Measurements from ENCODE around the gene MSANTD4.
"Not testable (repeated sequence)": the region's sequence is repeated elsewhere in the genome, so short reads cannot be mapped to it uniquely, and the experiment has no call there.

MSANTD4 gene

GRCh38 chr11:106021967-106022794, at the start of gene MSANTD4:
Gene MSANTD4, minus strand, starts transcription at chr11:106022240. Its CDS starts 11,323 bp downstream, at chr11:106010917.
- DNase-seq, result peak; percentile 99 to 100

DNA sequence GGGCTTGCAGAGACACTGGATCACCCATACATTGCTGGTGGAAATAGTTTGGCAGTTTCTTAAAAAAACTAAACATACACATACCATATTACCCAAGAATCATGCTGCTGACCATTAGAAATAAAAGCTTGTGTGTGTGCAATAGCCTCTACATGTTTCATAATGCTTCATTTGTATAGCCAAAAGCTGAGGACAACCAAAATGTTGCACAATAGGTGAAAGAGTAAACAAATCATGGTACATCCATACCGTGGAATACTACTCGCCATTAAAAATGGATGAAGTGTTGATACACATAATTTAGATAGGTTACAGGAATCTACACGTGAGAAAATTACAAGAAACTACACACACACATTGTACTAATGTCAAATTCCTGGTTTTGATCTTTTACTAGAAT, 48.6 kb upstream of the MSANTD4 start:
- DNase-seq, result no peak

DNA sequence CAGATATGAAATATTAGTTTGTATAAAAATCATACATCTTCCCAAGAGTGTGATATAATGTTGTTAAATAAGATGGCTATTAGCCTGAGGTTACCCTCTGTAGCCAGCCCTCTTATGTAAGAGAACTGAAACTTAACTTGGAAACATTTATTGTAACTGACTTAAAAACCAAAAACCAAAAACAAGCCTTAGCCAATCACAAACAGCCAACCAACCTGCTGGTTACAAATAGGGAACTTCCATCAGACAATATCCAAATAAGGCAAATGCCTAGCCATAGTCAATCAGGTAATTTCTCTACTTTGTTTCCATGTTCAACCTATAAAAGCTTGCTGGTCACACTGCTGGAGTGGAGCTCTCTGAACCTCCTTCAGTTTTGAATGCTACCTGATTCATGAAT, 41.0 kb upstream of the MSANTD4 start:
- DNase-seq, result no peak

DNA sequence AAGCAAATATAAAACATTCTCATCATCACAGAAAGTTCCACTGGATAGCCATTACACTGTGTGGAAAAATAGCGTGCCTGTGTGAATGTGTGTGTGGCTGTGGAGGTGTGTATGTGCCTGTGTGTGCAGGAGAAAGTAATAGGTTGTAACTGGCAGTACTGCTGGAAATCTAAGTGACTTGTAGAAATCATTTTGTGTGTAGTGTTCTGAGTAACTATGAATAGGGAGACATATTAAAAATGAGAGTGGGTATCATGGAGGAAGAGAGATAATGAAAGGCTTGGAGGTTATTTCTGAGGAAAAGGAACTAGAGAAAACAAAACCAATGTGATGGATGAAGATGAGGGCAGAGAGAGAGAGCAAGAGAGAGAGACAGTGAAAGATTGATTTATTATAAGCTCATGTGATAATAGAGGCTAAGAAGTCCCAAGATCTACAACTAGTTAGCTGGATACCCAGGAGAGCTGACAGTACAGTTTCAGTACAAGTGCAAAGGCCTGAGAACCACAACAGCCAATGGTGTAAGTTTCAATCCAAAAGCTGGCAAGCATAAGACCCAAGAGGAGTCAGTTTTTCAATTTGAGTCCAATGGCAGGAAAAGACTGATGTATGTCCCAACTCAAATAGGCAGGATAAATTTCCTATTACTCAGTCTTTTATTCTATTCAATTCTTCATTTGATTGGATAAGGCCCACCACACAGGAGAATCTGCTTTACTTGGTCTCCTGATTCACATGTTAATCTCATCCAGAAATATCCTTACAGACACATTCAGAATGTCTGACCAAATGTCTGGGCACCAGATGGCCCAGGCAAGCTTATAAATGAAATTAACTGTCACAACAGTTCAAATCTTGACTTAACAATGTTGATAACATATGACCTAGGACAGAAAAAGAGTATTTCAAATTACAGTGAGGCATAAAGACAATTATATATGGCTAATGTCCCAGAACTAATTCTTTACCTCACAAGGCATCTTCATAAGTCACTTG, 40.2 kb upstream of the MSANTD4 start:
- DNase-seq, result no peak

DNA sequence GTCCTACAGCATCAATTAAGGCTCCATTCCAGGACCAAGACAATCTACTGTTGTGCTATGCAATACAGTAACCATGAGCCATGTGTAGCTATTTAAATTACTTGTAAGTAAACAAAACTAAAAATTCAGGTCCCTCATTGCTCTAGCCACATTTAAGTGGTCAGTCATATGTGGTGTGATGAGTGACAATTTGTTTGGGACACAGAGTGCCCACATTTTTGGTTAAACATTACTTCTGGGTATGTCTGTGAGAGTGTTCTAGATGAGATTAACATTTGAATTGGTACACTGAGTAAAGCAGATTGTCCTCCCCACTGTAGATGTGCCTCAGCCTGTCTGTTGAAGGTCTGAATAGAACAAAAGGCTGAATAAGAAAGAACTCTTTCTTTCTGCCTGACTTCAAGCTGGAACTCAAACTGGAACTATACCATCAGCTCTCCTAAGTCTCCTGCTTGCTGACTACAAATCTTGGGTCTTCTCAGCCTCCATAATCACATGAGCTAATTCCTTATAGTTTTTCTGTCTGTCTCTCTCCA, 39.3 kb upstream of the MSANTD4 start:
- DNase-seq, result no peak

GRCh38 chr11:106059617-106060016, 37.6 kb upstream of the MSANTD4 start:
- no peak for DNase-seq

- not testable (repeated sequence) for DNase-seq
These were observed 36.3 kb upstream of the MSANTD4 start for GRCh38 chr11:106058377-106058776.

DNA sequence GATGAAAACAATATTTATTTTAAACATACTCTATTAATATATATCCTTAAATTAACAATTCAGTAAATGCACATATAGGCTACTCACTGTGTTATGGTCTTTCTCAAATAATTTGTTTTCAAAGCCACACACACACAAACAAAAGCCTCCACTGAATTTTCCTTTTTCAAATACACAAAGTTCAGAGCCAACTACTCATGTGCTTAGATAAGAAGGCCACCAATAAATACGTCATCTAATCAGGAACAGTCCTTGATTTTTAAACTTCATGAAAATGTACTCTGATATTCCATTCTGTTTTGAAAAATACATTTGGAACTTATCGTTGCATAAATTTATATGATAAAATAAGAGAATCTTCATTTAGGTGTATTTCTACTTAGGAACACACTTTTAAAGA, 29.1 kb upstream of the MSANTD4 start:
- no peak for DNase-seq

- no peak for DNase-seq
These were observed 27.9 kb upstream of the MSANTD4 start for GRCh38 chr11:106049727-106050476.

DNA sequence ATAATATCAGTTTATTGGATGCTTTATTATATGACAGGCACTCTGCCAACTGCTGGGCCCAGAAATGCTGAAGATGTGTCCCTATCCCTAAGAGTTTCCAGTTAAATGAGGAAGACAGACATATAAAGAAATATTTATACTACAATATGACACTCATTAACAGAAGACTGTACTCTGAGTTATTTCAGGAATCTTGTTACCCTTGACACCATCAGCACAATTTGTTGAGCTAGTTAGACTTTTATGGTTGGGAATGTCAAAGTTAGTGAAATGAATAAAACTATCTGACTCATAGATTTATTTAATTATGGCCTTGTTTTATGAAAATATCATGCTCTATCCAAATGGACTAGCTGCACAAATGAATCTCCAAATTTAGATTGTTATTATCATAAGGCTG, 25.6 kb upstream of the MSANTD4 start:
- DNase-seq, result no peak

DNA sequence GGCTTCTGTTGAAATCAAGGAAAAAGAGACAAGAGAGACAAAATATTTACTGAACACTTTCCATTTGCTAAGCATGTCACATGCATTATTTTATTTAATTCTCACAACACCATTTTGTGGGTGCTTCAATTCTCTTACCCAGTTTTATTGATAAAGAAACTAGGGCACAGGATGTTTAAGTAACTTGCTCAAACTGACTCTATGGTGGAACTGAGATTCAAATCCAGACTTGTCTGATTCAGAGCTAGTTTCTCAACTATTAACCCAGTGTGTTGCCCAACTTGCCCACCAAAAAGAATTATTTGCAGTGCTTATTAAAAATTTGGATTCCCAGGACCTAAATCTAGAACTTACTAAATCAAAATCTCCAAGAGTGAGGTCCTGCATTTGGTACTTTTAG, 21.5 kb upstream of the MSANTD4 start:
- no peak for DNase-seq

DNA sequence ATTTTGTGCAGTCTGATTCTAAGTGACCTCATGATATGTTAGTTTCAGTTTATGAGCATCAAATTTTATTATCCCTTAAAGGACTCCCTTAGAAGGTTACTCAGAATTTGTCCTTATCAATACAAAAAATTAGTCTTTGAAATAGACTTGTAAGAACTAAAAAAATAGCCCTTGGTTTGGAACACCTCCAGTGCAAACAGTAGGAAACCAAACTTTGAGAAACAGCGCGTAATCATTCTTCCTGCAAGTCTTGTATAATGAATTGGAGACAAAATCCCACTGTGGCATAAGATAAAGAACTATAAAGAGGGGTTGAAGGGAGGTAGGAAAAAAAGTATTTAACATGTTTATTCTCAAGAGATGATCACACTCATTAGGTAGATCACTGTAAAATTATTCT, 10.8 kb upstream of the MSANTD4 start:
- DNase-seq, result no peak

- DNase-seq, result no peak
These were observed 9.9 kb upstream of the MSANTD4 start for GRCh38 chr11:106031936-106032335.

GRCh38 chr11:106031202-106031810, 9.3 kb upstream of the MSANTD4 start:
- DNase-seq, result no peak

- no peak for DNase-seq
These were observed 8.6 kb upstream of the MSANTD4 start for GRCh38 chr11:106030609-106031008.

DNA sequence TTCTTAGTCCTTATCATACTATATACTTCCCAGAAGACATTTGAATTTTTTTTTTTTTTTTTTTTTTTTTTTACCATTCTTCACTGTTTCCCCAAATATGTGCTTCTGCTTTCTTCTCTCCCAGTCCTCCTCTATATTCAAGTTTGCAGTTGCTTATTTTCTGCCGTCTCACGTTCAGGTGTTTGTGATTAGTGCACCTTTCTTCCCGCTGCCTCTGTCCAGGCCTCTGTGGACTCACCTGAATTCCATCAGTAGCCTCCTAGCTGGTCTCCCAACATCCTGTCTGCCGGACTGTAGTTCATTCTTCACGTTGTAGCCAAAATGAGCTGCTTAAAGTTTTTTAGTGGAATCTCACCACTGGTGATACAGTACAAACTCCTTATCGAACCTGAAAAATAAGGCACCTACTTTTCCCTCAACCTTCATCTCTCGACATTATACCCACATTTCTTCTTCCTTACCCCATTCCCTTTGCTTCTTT, 795 bp upstream of the MSANTD4 start:
- DNase-seq, result no peak

- DNase-seq, result peak in 1 of 2 experiments; percentile 28
These were observed 666 bp downstream of the MSANTD4 start for GRCh38 chr11:106021181-106021966.

- DNase-seq, result peak in 1 of 2 experiments; percentile 44
These were observed 4.9 kb downstream of the MSANTD4 start for GRCh38 chr11:106017093-106017492.

DNA sequence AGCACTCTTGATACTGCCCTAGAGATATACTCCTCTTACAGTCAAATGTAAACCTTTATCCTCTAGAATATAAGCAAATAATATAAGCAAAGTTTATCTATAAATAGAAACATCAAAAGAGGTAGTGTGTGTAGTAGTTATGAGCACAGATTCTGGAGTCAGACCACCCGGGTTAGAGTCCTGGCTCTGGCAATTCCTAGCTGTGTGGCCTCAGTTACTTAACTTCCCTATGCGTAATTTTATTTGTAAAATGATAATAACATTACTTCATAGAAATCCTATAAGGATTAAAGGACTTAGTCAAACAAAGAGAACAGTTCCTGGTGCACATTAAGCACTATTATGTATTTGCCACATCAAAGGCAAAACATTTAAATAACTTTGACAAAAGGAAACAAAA, 7.0 kb downstream of the MSANTD4 start:
- DNase-seq, result no peak

DNA sequence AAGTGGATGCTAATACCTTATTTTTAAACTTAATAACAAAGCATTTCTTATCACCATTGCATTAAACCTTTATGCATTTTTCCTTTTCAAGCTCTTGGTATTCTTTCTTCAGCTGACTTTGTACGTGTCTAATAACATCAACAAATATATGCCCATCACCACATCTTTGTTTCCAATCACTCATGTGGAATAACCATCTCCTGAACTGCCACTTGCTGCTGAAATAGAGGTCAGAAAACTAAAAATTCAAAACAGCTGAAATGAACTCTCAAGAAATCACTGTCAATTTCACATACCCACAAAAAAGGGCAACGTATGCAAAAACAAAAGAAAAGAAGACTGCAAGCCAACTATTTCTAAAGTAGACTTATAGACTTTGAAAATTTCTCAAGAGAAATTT, 7.4 kb downstream of the MSANTD4 start:
- peak; percentile 8 to 26 for DNase-seq

GRCh38 chr11:106014035-106014434, 8.0 kb downstream of the MSANTD4 start:
- DNase-seq, result no peak

All from NCI-H446 (cell line).